MCF 10A (cell line): ENCODE data around the gene MICAL3. TPM values are rescaled to one million over a fixed set of nuclear protein-coding genes. Genes with fewer than 3 reads are reported as not detected.

Experiments used
- BruUV-seq: library from RNA; stranded (reverse); fragments of 400-500 nt; replicated peaks from 2 replicates; lab custom pipeline; 2021; lab: Mats Ljungman, UMichigan
- CTCF ChIA-PET: fragments of 300-600 bp; sonication (Branson Sonifier 250); formaldehyde crosslinking; extraction: SDS; loops from one replicate; lab custom pipeline; 2021; ENCODE audit warnings: antibody characterized with exemption, inconsistent platforms; lab: Yijun Ruan, JAX
- POLR2A ChIA-PET: fragments of 300-600, 350-650 bp; sonication (Branson Sonifier 250); formaldehyde crosslinking; extraction: SDS; loops from one replicate; lab custom pipeline; 2020; ENCODE audit warnings: antibody characterized with exemption, inconsistent platforms; lab: Yijun Ruan, JAX
- DNase-seq: peaks from one replicate; pipeline ENCODE4 v3.0.0-alpha.2; 2018; ENCODE audit not compliant: unreplicated experiment
- H3K27ac Mint-ChIP-seq: one replicate; pipeline ENCODE4 v1.8.0; 2022; ENCODE audit warnings: mild to moderate bottlenecking, low read depth, mixed read lengths; ENCODE audit not compliant: unreplicated experiment
- H3K27me3 Mint-ChIP-seq: one replicate; pipeline ENCODE4 v1.8.0; 2022; ENCODE audit warnings: mixed read lengths; ENCODE audit not compliant: insufficient read depth, unreplicated experiment
- H3K36me3 Mint-ChIP-seq: one replicate; pipeline ENCODE4 v1.8.0; 2022; ENCODE audit warnings: mild to moderate bottlenecking, moderate library complexity, mixed read lengths; ENCODE audit not compliant: insufficient read depth, unreplicated experiment
- H3K4me1 Mint-ChIP-seq: one replicate; pipeline ENCODE4 v1.8.0; 2022; ENCODE audit warnings: mixed read lengths; ENCODE audit not compliant: insufficient read depth, unreplicated experiment
- H3K4me3 Mint-ChIP-seq: one replicate; pipeline ENCODE4 v1.8.0; 2022; ENCODE audit warnings: mild to moderate bottlenecking, moderate library complexity, mixed read lengths; ENCODE audit not compliant: unreplicated experiment
- H3K9me3 Mint-ChIP-seq: one replicate; pipeline ENCODE4 v1.8.0; 2022; ENCODE audit warnings: mixed read lengths; ENCODE audit not compliant: unreplicated experiment
- intact Hi-C: fragments of 100-400 bp; cut with micrococcal nuclease; formaldehyde crosslinking; loops from 2 replicates; pipeline ENCODE4 v1.14.1; 2022
- total RNA-seq: library from RNA; stranded (reverse); gene quantifications from 2 replicates; pipeline ENCODE4 v1.2.3, GENCODE V29; 2022
- TF ChIP-seq, protein P1 (sequence below): fragments of 200-600 bp; IDR thresholded peaks from one replicate; pipeline ENCODE4 v1.8.0; 2022; ENCODE audit warnings: antibody characterized with exemption, mild to moderate bottlenecking; ENCODE audit not compliant: unreplicated experiment

The MICAL3 gene
- total RNA-seq, 1 experiment from 2014 or later = 54.1 TPM

- POLR2A ChIA-PET = interaction anchor here (0.6 kb wide), 1 partner anchor 1159 kb away, joined by 3 read pairs; no protein-coding TSS in a partner anchor
- intact Hi-C loops = no loop called here
- Mint-ChIP-seq H3K9me3 (no peaks in the 10 kb centered on the region), H3K36me3 (no peaks in the 10 kb centered on the region), H3K4me1 (no peaks in the 10 kb centered on the region), H3K27ac (no peak overlapping the region), H3K27me3 (no peaks in the 10 kb centered on the region), H3K4me3 (no peak overlapping the region)
- no TSS peak for BruUV-seq
- DNase-seq = no peak
- TF ChIP-seq, protein P1, sequence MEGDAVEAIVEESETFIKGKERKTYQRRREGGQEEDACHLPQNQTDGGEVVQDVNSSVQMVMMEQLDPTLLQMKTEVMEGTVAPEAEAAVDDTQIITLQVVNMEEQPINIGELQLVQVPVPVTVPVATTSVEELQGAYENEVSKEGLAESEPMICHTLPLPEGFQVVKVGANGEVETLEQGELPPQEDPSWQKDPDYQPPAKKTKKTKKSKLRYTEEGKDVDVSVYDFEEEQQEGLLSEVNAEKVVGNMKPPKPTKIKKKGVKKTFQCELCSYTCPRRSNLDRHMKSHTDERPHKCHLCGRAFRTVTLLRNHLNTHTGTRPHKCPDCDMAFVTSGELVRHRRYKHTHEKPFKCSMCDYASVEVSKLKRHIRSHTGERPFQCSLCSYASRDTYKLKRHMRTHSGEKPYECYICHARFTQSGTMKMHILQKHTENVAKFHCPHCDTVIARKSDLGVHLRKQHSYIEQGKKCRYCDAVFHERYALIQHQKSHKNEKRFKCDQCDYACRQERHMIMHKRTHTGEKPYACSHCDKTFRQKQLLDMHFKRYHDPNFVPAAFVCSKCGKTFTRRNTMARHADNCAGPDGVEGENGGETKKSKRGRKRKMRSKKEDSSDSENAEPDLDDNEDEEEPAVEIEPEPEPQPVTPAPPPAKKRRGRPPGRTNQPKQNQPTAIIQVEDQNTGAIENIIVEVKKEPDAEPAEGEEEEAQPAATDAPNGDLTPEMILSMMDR = no peak
- CTCF ChIA-PET = interaction anchor here (3.0 kb wide), 1 partner anchor 8 kb away, joined by 30 read pairs; no protein-coding TSS in a partner anchor
These were observed 274.6 kb downstream of the MICAL3 start for GRCh38 chr22:17749605-17750395.

DNA sequence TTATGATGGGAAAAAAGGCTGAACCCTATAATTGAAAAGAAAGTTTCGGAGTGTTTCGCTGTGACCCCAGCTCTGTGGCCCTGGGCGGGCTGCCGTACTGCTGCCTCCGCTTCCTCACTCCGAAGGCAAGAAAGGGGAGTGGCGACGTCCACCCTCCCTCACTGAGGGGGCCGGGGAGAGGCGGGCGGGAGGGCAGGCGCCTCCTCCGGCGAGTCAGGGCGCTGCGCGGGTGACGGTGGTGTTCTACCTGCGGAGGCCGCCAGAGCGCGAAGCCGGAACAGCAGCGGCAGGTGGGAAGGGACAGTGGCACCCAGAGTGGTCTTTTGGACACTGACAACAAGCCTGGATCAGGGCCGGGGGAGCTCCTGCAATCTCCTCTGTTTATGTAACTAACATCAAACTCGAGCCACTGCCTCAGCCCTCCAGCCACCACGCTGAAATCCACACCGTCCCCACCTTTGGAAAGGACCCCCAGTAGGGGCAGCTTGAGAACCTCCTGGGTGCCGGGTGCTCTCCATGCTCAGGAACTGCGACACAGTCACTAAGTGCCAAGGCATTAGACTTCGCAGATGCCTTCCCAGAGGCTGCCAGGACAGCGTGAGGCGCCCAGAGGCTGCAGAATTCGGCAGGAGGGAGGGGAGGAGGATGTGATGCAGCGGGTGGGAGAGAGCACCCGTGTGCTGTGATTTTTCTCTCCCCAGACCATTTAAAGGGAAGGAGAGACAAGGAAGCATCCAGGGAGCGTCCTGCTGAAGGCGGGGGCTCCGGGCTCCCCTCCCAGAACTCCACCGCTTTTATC is 275.6 kb downstream of the MICAL3 start:
- DNase-seq = no peak
- Mint-ChIP-seq H3K36me3 (no peaks in the 10 kb centered on the region), H3K4me1 (no peaks in the 10 kb centered on the region), H3K27me3 (no peaks in the 10 kb centered on the region), H3K4me3 (no peak overlapping the region), H3K9me3 (no peaks in the 10 kb centered on the region), H3K27ac (no peak overlapping the region)
- CTCF ChIA-PET = no interaction called here
- intact Hi-C loops = no loop called here
- BruUV-seq = no TSS peak
- POLR2A ChIA-PET = interaction anchor here (0.7 kb wide), 1 partner anchor 24 kb away, joined by 3 read pairs; no protein-coding TSS in a partner anchor
- TF ChIP-seq, protein P1 = no peak

DNA sequence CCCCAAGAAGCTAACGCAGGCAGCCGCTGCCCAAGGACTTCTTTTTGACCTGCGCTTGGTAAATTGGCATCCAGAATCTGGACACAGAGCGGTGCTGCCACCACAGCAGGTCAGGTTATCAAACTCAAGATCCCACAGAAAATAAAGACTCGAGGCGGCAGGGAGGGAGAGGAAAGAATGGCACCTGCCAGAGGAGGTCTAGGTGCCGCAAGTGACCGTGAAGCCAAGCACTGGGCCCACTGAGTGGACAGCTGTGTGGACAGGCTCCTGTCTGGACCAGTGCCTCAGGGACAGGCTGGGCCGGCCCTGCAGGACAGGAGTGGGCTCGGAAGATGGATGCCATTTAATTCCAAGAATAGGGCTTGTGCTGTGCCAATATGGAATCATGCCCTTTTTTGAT is 277.4 kb downstream of the MICAL3 start:
- Mint-ChIP-seq H3K27me3 (no peaks in the 10 kb centered on the region), H3K27ac (no peak overlapping the region), H3K9me3 (no peaks in the 10 kb centered on the region), H3K4me1 (no peaks in the 10 kb centered on the region), H3K36me3 (no peaks in the 10 kb centered on the region), H3K4me3 (no peak overlapping the region)
- POLR2A ChIA-PET = no interaction called here
- intact Hi-C loops = no loop called here
- CTCF ChIA-PET = no interaction called here
- BruUV-seq = no TSS peak
- TF ChIP-seq, protein P1 = no peak
- DNase-seq = no peak

DNA sequence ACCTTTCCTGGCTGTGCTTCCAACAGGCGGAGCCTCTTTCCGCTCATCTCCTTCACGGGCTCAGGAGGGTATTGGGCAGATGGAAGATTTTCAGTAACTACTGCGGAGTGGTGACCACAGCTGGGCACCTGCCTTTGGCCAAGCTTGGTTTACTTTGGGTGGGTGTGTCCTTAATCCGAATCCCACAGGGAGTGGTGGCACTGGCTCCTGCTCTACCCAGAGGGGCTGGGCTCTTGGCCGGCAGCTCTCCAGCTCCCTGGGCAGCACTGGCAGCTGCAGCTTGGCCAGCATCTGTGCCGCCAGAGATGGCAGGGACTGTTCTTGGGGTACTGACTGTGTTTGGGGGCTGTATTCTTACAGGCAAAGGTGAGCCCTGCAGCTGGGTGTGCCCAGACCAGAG is 279.9 kb downstream of the MICAL3 start:
- Mint-ChIP-seq H3K36me3 (peaks cover 6% of the 10 kb centered on the region), H3K27ac (no peak overlapping the region), H3K9me3 (no peaks in the 10 kb centered on the region), H3K4me3 (no peak overlapping the region), H3K27me3 (no peaks in the 10 kb centered on the region), H3K4me1 (no peaks in the 10 kb centered on the region)
- POLR2A ChIA-PET = interaction anchor here (0.6 to 0.9 kb wide), 3 partner anchors 14 to 160 kb away, joined by 3 to 4 read pairs (median 3); no protein-coding TSS in a partner anchor
- intact Hi-C loops = no loop called here
- CTCF ChIA-PET = interaction anchor here (0.6 to 5.2 kb wide), 7 partner anchors 12 to 313 kb away, joined by 3 to 49 read pairs (median 6); no protein-coding TSS in a partner anchor
- DNase-seq = no peak
- TF ChIP-seq, protein P1 = no peak
- no TSS peak for BruUV-seq
